ENCODE data around the gene FAM210B.

GRCh38 chr20:56391037-56391436 is 32.3 kb downstream of the FAM210B start:
- no peak for TF ChIP-seq CTCF (IDR thresholded peaks at IDR 0.05)
- no peak for TF ChIP-seq ZFX (IDR thresholded peaks at IDR 0.05; ENCODE audit: borderline replicate concordance)
